ENCODE data around the gene MFSD2B.

GRCh38 chr2:23967846-23968245, 42.0 kb upstream of the MFSD2B start:
- no peak for TF ChIP-seq CTCF (IDR thresholded peaks at IDR 0.05; ENCODE audit: low read depth, low read length)
- TF ChIP-seq EZH2phosphoT487 (IDR thresholded peaks at IDR 0.05; ENCODE audit: low read depth) = no peak

Data from OCI-LY3 (cell line).